ENCODE data around the gene LGALS3BP.

Gene LGALS3BP

DNA sequence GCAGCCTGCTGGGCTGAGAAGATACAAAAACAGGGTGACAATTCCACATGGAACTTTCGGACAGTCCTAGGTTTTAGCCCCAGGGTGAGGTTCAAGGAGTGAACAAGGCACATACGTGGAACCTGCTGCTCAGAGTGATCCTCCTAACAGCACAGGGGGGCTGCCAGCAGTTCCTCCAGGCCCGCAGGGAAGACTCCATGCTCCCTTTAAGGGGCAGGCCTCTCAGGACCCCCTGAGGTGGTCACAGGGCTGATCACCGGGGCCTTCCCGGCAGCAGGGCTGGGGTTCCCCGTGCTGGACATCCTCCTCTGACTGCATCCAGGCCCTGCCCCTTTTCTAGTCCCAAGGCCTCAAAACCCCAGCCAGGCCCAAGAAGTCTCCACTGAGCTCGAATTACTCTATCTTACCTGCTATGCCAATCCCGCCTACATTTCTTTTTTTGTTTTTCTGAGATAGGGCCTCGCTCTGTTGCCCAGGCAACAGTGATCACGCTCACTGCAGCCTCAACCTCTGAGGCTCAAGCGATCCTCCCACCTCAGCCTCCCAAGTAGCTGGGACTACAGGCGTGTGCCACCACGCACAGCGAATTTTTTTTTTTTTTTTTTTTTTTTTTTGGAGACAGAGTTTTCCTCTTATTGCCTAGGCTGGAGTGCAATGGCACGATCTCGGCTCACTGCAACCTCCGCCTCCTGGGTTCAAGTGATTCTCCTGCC, 19.5 kb upstream of the LGALS3BP start:
- no peak for DNase-seq (ENCODE audit: low spot score)

DNA sequence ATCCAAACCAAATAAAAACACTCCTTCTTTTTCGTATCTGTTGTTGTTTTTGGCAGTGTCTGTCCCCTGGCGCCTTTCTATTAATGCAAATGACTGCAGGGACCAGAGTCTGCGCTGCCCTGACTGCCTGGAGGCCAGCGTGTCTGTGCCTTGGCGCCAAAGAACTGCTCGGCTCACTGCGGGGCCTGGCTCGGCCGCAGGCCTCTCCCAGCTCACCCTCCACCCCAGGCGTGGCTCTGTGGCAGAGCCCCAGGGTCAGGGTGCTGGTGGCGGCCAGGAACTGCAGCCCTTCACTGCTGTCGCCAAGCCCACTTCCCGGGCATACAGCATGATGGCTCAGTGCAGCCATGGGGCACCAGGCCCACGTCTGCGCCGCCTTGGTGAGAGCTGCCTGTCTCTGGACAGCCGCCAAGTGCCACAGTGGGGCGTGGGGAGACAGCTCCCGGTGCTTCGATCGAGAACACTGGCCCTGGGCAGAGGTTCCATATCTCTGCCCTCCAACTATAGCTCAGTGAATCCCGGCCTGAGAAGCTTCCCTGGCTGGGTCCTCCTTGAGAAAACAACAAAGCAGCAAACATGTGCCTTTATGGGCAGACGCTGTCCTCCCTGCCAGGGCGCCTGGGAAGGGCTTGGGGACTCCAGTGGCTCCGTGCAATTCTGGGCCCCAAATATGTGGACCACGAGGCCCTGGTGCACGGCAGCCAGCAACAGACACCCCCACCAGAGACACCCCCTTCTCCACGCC, 18.8 kb upstream of the LGALS3BP start:
- no peak for DNase-seq (ENCODE audit: low spot score)

DNA sequence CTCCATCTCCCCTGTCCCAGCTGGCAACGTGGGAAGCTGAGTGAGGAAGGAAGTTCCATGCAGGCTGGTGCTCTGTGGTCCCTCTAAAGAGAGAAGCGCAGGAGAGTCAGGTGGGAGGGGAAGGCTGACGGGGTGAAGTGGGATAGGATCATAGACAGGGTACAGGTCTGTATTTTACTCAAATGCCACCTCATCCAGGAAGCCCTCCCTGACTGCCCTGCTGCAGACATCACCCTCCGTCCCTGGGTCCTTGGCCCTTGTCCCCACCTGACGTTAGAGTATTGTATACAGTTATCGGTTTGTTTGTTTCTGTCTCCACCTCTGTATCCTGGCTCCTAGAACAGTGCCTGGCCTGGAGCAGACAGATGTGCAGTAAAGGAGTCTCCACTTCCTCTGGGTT, 18.2 kb upstream of the LGALS3BP start:
- no peak for DNase-seq (ENCODE audit: low spot score)

DNA sequence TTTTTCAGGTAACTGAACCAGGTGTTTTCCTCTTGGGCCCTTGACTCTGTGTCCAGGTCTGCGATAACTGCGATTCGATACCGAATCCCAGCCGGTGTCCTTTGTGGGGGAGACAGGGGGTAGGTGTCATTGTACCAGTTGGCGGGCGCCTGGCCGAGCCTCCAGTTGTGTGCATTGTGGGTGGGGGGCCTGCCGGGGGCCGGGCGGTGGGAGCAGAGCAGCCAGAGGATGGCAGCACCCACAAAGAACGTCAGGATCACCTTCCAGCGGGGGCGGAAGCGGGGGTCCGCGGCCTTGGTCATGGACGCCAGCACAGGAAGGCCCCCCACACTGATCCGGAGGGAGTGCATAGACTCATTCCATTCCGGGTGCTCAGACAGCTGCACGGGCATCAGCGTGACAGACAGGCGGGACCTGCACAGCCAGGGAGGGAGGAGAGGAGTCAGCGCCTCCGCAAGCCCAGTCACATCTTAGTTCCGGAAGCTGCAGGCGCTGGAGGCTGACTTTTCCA, 17.6 kb upstream of the LGALS3BP start:
- no peak for DNase-seq (ENCODE audit: low spot score)

DNA sequence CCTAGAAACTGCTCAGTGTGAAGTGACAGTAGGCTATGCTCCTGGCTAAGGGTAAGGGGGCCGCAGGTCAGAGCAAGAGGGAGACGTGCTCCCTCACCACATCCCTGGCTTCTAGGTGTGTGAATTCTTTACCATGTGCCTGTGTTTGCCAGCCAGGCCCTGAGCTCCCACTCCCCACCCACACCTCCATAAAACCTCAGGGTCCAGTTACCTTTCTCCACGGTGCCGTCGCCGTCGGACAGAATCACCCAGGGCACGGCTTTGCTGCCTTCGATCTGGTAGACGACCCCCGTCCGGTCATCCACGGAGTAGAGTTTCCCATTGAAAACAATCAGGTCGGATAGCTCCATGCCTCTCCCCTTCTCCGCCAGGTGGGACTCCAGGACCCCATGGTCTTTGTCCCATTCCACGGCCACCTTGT, 17.1 kb upstream of the LGALS3BP start:
- DNase-seq (ENCODE audit: low spot score), result no peak

DNA sequence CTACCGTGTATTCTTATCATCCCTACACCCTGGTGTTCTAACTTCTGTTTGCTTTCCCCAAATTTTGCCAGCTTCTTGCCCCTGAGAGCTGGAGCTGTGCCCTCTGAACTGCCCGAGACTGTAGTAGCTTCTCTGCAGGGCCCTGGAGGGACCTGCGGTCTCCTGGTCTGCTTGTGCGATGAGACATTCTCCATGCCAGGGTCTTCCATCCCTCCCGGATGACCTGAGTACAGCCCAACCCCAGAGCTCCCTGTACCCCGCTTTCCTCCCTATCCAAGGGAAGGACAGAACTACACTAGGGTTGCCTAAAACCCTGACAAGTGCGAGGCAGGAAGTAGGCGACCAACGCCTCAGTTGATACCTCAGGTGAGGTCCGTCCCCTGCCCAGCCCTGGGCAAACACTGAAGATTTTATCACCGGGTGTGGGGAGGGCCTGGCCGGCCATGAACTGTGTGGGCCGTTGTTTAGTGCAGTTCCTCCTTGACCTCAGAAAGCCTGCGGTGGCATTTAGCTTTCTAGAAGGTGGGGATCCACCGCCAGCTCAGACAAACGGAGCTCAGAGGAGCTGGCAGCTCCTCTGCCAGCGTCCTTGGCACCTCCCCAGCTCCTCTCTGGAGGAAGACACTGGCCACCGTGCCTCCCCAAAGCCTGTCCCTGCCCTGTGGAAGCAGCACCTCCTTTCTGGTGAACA, 16.2 kb upstream of the LGALS3BP start:
- DNase-seq (ENCODE audit: low spot score), result no peak

DNA sequence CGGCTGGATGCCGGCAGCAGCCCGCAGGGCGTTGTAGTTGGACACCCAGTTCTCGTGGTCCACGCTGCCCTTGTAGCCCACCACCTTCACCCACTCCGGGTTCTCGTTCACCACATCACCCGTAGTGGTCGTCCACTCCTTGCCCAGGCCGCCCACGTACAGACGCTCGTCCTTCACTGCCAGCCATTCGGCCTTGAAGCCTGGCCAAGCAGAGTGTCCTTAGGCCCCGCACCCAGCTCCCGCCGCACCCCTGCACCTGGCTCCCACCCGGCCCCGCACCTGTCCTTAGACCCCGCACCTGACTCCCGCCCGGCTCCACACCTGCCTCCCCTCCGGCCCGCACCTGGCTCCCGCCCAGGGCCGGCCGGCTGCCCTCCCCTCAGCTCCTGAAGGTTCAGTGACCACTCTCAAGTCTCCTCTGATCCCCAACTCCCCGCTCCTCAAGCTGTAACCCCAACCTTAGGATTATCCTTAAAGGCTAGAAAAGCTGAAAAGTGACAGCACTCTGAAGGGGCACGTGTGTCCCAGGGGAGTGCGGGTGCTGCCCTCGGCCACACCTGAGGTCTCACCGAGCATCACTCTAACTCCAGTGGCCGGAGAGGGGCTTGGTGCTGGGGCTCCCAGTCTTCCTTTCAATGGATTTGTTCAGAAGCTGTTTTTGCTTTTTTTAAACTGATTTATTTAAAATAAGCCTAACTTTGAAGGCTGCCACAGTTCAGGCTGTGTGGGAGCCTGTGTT, 15.5 kb upstream of the LGALS3BP start:
- DNase-seq (ENCODE audit: low spot score), result no peak

DNA sequence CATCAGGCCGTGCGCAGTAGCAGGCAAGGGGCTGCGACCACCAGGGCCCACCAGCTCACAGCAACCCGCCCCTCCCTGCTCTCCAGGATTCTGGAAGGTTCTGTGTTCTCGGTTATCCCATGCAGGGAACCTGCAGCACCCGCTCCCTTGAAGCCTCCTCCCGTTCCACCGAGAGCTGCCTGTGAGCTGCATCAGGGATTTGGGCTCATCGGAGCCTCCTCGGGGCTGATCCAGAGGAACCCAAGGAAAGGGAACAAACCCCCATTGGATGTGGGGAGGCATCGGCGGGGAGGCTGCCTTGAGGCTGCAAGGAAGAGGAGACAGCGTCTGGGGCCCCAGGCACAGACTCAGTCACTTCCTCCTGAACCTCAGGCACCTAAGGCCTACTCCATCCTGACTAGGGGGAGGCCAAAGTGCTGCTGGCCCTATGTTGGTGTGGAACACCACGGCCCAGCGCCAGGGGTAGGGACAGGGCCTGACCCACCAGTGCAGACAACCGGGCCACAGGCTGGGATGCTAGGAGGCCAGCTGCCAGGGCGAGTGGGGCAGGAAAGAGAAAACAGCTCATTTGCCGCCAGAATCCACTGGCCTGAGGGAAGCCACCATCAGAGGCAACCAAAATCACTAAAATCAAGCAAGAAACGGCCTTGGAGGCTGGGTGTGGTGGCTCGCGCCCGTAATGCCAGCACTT, 14.4 kb upstream of the LGALS3BP start:
- DNase-seq (ENCODE audit: low spot score), result no peak

DNA sequence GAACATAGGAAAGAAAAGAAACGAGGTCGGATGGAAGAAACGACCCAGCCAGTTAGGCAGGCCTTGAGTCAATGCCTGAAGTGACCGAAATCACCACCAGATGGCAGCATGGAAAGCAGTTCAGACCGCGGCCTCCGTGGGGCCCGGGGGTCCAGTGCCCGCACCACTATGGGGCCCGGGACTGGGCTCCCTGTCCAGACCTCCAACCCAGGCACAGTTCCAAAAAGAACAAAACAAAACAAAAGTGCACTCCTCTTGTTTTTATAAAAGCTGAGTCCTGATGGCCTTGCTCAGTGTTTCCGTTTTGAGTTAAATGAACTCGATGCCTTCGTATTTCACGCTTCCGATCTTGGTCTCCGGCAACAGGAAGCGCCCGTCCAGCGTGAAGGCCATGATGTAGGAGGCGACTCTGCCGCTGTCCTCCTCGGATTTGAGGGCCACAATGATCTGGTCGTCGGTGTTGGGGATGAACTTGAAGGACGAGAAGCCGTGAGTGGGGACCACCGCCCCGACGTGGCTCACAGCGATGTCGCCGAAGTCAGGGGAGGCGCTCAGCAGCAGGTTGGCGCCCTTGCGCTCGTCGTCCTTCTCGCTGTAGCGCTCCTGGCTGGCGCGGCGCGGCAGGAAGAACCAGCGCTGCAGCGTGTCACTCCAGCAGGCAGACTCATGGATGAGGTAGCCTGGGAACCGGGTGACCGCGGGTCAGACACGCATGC, 13.7 kb upstream of the LGALS3BP start:
- no peak for DNase-seq (ENCODE audit: low spot score)

DNA sequence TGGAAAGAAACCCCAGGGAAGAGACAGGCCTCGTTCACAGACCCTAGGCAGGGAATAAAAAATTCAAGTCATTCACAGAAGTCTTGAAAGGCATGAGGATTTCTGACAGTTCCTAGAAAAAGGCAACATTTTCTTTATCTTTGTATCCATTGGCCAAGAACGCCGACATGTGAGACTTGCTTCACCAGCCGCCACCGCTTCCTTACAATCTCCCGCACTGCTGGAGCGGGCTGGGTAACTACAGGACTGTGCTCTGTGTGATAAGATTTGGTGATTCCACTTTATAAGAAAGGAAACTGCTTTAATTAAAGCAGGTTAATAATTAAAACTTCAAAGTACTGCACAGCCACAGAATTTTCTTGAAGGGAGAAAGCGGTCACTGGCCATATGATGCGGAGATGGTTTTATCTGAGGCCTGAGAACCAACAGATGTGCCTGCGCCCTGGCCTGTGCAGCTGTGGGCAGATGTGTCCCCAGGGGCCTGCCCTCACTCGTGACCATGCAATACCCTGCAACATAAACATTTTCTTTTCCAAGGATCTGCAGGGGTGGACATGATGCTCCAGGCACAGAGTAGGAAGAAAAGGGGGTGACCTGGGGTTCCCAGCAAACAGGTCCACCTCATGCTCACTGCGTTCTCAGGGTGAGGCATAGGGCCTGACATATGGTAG, 13.0 kb upstream of the LGALS3BP start:
- DNase-seq (ENCODE audit: low spot score), result no peak

DNA sequence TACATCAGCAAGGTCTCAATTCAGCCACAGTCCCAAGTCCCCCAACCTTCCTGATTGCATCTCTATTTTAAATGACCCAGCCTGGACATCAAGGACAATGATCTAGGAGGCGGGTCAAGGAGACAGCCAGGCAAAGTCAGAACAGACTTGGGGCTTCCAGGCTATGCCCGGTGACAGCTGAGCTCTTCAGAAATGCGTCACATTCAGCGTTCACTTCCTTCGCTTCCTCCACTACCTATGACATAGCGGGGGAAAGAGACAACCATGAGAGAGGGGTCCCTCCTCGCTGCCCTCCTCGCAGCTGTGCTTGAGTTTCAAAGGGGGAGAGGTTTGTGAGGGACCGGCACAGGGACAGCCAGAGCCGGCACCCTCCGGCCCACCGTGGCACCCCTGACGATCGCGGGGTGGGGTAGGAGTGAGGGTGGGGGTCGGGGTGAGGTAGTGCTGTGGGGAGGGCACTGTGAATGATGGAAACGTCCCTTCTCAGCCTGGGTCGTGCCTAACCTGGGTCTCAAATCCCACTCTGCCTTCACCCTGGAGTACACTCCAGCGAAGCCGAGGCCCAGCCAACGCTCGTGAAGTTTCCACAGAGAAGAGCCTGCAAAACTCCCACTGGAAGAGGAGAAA, 12.3 kb upstream of the LGALS3BP start:
- no peak for DNase-seq (ENCODE audit: low spot score)

DNA sequence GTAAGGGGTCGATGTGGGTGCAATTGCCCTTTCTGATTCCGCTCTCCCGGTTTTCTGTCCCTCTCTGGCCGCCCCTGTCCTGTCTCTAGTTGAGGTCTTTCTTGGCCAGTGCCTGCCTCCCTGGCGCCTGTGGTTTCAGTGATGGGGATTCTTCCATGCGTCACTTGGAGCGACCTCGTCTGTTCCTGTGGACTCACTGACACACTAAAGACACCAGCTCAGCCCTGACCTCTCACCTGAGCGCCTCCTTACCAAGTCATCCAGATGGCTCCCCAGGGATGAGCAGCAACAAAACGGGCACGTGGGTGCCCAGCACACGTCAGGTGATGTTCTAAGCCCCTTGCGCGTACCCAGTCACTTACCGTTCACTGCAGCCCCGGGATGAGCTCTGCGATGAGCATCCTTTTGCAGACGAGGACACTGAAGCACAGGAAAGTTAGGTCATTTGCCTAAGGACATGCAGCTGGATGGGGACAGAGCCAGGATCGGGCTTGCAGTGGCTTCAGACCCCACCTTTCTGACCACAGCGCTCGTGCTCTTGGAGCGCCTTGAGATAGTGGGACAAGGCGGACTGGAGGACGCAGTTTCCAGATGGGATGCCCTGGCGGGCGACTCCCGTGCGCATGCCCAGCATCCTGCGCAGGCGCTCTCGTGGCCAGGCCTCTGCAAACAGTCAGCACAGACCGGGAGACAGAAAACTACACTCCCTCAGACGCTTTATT, 11.5 kb upstream of the LGALS3BP start:
- DNase-seq (ENCODE audit: low spot score), result no peak

DNA sequence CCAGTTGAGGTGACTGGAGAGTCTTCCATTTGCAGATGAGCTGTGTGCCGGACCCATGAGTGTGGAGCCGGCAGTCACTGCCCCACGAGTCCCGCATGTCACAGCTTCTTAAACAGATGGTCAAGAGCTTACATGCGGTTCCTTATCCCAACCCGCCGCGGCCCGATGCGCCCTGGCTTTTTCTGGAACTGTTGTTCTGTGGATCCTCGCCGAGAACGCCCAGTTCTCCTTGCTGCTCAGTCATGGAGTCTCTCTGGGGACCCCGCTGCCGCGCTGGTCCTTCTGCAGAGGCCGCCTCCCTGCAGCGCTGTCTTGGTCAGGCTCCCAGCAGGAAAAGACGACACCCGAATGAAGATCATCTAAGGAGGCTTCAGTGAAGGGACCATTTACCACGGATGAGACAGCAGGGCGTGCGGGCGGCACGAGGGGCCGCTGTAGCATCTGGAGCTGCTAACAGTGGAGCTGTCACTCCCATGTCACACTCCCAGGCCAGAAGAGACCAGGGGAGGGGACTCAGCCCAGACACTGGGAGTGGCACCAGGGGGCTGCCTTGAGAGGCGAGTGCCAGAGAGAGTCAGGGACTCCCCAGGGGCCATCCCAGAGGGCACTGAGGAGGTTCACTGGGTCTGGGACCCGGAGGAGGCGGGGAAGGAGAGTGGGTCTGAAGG, 10.8 kb upstream of the LGALS3BP start:
- DNase-seq (ENCODE audit: low spot score), result no peak

DNA sequence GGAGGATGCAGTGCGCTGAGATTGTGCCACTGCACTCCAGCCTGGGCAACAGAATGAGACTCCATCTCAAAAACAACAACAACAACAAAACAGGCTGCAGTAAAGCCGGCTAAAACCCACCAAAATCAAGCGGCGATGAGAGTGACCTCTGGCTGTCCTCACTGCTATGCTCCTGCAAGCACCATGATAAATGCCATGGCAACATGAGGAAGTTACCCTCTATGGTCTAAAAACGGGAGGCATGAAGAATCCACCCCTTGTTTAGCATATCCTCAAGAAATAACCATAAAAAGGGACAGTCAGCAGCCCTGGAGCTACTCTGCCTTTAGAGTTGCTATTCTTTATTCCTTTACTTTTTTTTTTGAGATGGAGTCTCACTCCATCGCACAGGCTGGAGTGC, 8.4 kb upstream of the LGALS3BP start:
- no peak for DNase-seq (ENCODE audit: low spot score)

DNA sequence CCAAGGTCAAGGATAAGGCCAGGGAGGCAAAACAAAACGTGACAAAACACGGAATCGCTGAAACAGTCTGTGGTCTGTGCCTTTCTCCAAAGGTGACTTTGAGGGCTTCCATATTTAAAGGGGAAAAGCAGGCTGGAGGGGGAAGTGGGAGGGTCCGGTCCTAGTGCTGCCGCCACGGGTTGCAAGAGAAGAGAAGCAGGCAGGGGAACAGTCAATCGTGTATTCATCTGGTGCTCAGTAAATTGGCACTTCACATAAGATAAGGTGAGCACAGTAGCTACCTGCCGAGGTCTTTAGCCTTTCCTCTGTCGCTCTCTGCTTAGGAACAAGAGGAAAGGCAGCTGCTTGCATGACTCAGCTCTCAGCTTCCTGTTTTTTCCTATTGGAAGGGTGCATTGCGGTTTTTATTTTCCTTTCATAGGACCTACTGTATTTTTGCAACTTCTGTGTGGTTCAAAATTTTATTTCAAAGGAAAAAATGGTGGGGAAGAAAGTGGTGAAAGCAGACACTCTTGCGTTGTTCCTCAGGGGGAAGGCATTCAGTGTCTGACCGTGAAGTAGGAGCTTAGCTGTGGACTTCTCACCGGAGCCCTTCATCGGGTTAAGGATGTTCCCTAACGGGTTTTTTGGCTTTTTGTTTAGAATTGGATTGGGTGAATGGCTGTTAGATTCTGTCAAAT, 7.1 kb upstream of the LGALS3BP start:
- DNase-seq (ENCODE audit: low spot score), result no peak

DNA sequence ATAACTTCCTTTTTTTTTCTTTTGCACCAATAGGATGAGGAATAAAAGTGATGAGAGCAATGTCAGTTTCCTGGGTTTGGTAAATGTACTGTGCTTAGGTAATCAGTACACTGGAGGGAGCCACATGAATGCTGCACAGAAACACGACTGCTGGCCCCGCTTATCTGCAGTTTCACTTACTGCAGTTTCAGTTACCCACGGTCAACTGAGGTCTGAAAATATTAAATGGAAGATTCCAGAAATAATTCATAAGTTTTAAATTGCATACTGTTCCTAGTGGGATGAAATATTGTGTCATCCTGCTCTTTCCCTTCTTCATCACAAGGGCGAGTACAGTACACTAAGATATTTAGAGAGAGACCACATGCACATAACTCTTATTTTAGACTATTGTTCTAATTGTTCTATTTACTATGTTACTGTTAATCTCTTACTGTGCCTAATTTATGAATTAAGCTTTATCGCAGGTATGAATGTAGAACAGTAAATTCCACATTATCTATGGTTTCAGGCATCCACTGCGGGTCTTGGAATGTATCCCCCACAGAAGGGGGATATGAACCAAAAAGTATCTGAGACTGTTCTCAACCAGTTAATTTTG, 6.4 kb upstream of the LGALS3BP start:
- no peak for DNase-seq (ENCODE audit: low spot score)

DNA sequence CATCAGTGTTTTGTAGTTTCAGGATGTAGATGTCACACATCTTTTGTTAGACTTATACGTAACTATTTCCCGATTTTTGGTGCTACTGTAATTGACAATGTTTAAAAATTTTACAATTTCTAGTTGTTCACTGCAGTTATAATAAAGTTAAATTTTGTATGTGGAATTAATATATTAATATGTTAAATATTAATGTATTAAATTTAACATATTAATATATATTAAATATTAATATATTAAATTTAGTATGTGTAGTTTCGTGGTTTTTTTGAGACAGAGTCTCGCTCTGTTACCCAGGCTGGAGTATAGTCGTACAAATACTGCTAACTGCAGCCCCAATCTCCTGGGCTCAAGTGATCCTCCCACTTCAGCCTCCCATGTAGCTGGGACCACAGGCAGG, 5.7 kb upstream of the LGALS3BP start:
- no peak for DNase-seq (ENCODE audit: low spot score)

Data from ecto neural progenitor cell (in vitro differentiated cells).